GM13977 (cell line): Measurements from ENCODE around the gene PCDHA4.
"Not testable (repeated sequence)": the region's sequence is repeated elsewhere in the genome, so short reads cannot be mapped to it uniquely, and the experiment has no call there.

Experiments used
- DNase-seq: peaks from one replicate; pipeline ENCODE4 v3.0.0; 2012; ENCODE audit warnings: low spot score
- CTCF ChIP-seq: IDR thresholded peaks from 2 replicates; pipeline ENCODE4 v1.5.1; 2012; ENCODE audit warnings: mild to moderate bottlenecking, control low read depth; ENCODE audit not compliant: insufficient read depth; ENCODE audit errors: extremely low read depth, missing control alignments
- in situ Hi-C: fragments of 300-500 bp; cut with MboI; formaldehyde crosslinking; loops from one replicate; pipeline ENCODE4 v1.12.0; 2022; ENCODE audit warnings: low sequenced_read_pairs, low pct_unique_long_range_greater_than_20kb, mixed read lengths, inconsistent platforms; ENCODE audit not compliant: unreplicated experiment

PCDHA4 gene

GRCh38 chr5:140840978-140841962 is 34.4 kb downstream of the PCDHA4 start, which contains the start of gene PCDHA8:
TSS of gene PCDHA8 (plus strand) at chr5:140841187. CDS start at chr5:140841322, 135 bp downstream.
- TF ChIP-seq CTCF, result peak; percentile 7
- in situ Hi-C loops, result no loop called here
- no peak for DNase-seq

GRCh38 chr5:140842798-140843733 is 36.2 kb downstream of the PCDHA4 start:
- in situ Hi-C loops, result no loop called here
- no peak for DNase-seq
- no peak for TF ChIP-seq CTCF

- DNase-seq, in situ Hi-C loops: not testable (repeated sequence)
Measured at GRCh38 chr5:140848139-140849102, 41.6 kb downstream of the PCDHA4 start, which contains the start of gene PCDHA9. TSS of gene PCDHA9 (plus strand) at chr5:140848382. CDS start at chr5:140848496, 114 bp downstream.

GRCh38 chr5:140849831-140850634 is 43.2 kb downstream of the PCDHA4 start:
- in situ Hi-C loops, DNase-seq: not testable (repeated sequence)

- in situ Hi-C loops, result no loop called here
- no peak for DNase-seq
- no peak for TF ChIP-seq CTCF
Measured at GRCh38 chr5:140855772-140856674, 49.2 kb downstream of the PCDHA4 start, which contains the start of gene PCDHA10. TSS of gene PCDHA10 (plus strand) at chr5:140855897. CDS start at chr5:140856049, 152 bp downstream.
